SH-SY5Y (cell line): ENCODE data around the gene PLET1.

Experiments used
- GATA2 ChIP-seq: IDR thresholded peaks from 2 replicates; pipeline ENCODE4 v1.6.1; 2011; ENCODE audit warnings: mild to moderate bottlenecking, low read depth, low read length
- GATA3 ChIP-seq: IDR thresholded peaks from 2 replicates; pipeline ENCODE4 v1.6.1; 2011; ENCODE audit warnings: low read depth, mild to moderate bottlenecking, low read length, moderate library complexity

The PLET1 gene

DNA sequence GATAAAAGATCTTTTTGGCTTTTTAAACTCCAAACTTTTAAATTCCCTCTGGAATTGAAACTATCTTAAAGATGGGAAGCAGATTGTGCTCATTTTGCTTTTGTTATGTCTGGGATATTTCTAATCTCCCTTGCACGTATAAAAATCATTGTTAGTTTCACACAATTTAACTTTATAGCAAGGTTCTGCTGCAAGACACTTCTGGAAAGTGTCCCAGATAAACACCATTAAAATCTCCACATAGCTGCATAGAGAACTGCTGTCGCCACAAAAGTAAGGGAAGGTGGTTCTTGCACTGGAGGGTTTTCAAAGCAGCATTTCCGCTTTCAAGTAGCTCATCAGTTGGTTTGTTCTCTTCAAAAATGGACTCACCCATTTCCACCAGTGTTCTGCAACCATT, 22.6 kb downstream of the PLET1 start:
- TF ChIP-seq GATA2 = no peak
- no peak for TF ChIP-seq GATA3

DNA sequence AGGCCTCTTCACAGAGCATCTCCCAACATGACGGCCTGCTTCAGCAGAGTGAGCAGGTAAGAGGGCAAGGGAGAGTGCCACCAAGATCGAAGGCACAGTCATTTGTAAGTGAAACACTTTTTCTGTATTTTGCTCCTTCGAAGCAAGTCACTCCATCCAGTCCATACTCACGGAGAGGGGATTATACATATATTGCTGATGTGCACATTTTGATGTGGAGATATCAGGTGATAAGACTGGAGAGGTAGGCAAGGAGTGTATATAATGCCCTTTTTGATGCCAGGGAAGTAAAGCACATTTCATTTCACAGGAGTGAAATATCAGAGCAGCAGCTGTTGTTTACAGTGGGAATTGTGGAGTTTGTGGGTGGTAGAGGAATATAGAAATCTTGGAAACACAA, 23.2 kb downstream of the PLET1 start:
- TF ChIP-seq GATA2 (no peak), GATA3 (no peak)

DNA sequence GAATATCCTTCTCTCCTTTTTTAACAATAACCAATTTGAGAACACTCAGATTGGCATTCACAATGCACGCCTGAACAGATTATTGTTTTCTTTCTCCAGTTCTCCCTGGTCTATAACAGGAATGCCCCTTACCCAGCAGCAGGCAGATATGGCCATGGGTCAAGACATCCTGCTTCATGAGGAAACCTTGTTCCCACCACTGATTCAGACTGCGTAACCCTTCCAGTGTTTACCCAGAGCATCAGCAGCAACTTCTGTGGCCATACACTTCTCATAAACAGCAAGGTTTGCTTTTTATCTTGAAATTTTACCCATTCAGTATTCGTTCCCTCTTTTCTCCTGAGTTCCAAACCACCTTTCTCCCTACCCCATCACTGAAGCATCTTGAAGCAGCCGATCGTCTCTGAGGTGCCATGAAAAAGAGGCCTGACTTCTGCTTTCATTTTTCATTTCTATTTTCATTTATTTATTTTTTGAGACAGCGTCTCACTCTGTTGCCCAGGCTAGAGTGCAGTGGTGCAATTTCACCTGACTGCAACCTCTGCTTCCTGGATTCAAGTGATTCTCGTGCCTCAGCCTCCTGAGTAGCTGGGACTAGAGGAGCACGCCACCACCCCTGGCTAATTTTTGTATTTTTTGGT, 24.8 kb downstream of the PLET1 start:
- no peak for TF ChIP-seq GATA2
- TF ChIP-seq GATA3 = no peak

DNA sequence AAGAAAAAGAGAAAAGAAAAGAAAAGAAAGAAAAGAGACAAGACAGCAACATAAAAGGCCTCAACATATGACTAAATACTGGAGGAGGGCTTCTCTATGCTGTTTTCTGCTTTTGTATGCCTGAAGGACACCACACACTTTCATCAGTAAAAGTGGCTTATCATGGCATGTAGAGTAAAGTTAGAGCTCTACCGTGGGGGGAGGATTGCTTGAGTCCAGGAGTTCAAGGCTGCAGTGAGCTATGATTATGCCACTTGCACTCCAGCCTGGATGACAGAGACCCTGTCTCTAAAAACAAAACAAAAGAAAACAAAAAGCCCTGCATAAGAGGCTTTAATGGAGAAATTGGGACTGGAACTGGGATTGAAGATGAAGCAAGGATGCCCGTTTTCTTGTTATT, 28.7 kb downstream of the PLET1 start:
- no peak for TF ChIP-seq GATA2
- no peak for TF ChIP-seq GATA3

DNA sequence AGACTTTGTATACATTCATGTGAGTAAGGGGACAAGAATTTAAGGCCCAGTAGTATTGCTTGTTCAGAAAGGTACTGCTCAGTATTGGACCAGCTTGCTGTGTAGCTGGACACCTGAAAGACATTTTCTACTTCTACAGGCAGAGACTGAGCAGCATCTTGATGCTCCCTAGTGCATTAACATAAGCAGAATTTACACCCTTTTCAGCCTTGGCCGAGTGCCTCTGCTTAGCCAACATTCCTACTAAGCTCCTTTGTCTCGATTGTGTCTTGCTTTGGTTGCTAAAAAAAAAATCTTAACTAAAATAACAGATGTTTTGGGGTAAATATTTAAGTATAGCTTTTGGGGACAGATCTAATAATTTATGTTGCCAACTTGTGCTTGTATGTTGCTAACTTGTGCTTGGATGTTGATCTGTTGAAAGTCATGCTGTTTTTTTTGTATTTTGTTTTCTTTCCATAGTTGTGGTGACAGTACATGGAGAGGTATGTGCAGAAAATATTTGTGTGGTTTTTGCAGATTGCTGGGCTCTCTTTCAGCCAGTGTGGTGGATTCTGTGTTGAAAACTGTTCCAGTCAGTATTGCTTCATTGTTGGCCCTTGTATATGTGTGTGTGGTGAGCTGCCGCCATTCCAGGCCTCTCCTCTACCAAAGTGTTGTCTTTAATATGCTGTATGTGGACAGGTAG, 30.8 kb downstream of the PLET1 start:
- TF ChIP-seq GATA2 (no peak), GATA3 (no peak)

DNA sequence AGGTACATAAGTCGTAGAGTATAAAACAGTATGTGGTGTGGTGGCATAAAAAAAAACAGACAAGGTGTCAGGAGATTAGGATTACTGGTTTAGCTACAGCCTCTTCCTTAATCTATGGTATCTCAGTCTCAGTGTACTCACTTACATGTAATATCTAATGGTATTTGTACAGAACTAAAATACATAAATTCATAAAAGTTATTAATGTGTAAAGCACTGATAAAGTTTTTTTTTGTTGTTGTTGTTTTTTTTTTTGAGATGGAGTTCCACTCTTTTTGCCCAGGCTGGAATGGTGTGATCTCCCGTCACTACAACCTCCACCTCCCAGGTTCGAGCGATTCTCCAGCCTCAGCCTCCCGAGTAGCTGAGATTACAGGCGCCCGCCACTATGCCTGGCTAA, 31.5 kb downstream of the PLET1 start:
- TF ChIP-seq GATA2 (no peak), GATA3 (no peak)

DNA sequence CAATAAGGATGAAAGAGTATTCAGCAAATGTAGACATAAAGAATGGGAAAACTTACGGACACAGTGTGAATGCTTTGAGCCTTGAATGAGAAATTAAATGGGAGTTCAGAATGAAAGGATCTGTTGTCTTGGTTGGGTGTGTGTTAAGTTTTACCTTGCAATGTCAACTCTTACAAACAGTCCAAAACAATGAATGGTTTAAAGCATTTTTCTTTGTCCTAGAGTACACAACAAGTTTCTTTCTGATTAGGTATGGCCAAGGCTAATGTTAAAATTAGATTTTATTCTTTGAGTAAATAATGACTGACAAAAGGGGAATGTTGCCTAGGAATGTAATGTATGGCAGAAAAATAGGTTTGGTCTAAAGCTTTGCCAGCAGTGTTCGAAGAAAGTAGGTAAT, 32.0 kb downstream of the PLET1 start:
- no peak for TF ChIP-seq GATA2
- TF ChIP-seq GATA3 = no peak

DNA sequence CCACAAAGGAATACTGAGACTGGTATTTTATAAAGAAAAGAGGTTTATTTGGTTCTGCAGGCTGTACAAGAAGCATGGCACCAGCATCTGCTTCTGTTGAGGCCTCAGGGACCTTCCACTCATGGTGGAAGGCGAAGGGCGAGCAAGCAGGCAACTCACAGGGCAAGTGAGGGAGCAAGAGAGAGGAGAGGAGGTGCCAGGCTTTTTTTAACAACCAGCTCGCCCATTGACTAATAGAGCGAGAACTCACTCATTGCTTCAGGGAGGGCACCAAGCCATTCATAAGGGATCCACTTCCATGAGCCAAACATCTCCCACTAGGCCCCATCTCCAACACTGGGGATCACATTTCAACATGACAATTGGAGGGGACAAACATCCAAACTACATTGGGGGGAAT, 33.2 kb downstream of the PLET1 start:
- TF ChIP-seq GATA3 (no peak), GATA2 (no peak)

DNA sequence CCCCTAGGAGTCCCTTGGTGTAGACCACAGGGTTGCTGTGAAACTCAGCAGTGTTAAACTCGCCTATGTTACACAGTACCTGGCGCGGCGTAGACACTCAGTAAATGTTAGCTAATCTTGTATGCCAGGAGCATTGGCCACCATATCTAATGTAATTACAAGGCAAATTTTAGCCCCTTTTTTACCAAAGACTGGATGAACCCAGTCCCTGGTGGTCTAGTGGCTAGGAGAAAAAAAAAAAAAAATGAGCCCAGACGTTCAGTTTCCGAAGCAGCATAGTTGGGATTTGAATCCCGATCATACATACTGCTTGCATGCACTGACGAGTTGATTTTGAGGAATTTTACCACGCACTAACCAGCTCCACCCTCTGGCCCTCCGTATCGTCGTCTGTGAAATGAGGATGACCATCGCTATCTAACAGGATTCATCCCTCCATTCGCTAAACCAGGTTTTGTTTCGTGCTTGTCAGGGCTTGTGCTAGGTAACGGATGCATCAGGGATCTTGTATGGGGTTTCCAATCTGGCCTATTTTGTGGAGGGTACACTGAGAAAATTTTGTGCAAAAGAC, 33.7 kb downstream of the PLET1 start:
- TF ChIP-seq GATA3 = no peak
- TF ChIP-seq GATA2 = no peak

DNA sequence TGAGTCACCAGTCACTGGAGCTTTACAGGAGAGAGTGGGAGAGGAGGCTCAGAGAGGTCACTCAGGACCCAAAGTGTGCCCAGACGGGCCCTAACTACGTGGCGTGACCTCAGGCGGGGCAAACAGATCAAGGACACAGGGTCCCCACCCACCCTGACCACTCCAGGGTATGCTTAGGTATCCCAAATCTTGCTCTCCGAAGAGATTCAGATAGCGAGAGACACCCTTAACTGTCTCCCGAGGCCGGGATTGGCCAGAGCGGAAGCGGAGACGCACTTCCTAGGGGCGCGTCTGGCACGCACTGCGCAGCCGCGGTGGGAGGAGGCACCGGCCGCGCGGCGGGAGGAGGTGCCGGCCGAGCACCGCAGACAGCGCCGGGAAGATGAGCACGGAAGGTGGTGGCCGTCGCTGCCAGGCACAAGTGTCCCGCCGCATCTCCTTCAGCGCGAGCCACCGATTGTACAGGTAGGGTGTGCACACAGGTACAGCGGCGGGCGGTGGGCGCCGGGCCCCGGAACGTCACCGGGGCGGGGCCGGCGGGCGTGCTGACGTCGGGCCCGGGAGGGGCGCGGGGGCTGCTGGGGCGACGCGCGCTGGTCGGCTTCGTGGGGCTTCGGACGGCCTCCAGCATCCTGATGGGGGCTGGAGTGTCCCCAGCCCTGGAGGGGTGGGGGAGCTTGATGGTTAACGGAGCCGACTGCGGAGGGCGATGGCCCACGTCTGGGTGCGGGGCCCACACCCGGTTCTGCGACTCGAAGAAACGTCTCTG, 34.4 kb downstream of the PLET1 start, which contains the start of gene PTS:
Gene PTS (plus strand): TSS at position 367 of the 769 bp plus-strand sequence. CDS start 16 bp downstream, at position 383.
- TF ChIP-seq GATA2 = no peak
- TF ChIP-seq GATA3 = no peak

DNA sequence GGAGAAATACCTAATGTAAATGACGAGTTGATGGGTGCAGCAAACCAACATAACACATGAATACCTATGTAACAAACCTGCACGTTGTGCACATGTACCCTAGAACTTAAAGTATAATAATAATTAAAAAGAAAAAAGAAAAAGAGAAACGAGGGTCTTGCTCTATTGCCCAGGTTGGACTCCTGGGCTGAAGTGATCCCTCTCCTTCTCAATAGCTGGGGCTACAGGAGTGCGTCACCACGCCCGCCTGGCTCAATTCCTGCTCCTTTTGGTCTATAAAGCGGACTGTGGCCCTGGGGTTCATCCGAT, 35.0 kb downstream of the PLET1 start:
- TF ChIP-seq GATA2 (no peak), GATA3 (no peak)

DNA sequence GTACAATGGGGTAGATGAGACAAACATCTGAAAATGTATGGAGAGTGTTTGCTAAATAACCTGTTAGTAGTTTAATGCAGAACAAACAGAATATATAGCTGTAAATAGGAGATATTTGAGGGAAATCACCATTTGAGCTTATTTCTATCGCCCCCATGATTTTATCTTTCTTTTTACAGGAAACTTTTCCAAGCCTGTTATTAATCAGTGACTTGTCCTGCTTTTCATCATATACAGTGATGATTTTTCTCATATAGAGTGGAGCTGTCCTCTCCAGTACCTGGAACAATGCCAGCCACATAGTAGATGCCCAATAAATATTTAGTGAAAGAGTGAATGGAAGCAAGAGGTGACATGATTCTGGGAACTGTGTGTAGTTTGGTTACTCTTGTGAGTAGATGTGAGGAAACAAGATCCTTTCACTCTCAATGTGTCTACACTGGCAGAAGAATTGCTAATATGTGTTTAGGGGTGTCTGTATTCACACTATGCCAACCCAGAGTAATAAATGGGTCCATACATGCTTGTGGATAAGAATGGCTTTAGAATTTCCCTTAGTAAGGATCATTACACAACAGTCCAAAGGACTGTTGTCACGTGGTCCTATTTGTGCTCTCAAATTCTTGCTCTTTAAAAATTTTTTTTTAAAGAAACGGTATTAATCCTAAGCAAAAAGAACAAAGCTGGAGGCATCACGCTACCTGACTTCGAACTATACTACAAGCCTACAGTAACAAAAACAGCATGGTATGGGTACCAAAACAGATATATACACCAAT, 36.7 kb downstream of the PLET1 start:
- TF ChIP-seq GATA3 = peak; percentile 91
- TF ChIP-seq GATA2 = no peak

DNA sequence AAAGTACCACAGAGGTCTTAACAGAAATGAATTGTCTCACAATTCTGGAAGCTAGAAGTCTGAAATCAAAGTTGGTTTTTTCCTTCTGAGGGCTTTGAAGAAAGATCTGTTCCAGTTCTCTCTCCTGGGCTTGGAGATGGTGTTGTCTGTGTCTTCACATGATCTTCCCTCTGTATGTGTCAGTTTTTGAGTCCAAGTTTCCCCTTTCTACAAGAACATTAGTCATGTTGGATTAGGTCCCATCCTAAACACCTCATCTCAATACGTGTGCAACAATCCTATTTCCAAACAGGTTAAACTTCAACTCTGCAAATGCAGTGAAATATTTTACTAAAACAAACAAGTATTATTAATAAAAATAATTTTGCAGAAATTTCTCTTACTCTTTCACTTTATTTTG, 37.5 kb downstream of the PLET1 start:
- TF ChIP-seq GATA2 (no peak), GATA3 (no peak)

DNA sequence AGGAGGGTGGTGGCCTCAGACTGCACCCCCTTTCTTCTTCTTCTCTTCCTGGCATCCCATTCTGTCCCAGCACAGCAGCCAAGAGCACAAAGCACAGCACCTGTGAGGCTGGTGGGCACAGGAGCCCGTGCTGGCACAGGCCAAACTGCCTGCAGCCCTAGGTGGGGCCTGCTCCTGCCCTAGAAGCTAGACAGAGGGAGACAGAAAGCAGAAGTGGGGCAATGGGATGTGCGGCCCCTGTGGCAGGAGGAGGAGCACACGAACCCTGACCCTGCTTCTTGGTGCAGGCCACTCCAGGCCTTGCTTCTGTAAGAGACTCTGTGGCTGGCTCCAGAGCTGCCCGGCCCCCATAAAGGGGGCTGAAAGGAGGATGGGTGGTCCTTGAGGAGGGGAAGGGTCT, 38.4 kb downstream of the PLET1 start:
- no peak for TF ChIP-seq GATA3
- no peak for TF ChIP-seq GATA2

DNA sequence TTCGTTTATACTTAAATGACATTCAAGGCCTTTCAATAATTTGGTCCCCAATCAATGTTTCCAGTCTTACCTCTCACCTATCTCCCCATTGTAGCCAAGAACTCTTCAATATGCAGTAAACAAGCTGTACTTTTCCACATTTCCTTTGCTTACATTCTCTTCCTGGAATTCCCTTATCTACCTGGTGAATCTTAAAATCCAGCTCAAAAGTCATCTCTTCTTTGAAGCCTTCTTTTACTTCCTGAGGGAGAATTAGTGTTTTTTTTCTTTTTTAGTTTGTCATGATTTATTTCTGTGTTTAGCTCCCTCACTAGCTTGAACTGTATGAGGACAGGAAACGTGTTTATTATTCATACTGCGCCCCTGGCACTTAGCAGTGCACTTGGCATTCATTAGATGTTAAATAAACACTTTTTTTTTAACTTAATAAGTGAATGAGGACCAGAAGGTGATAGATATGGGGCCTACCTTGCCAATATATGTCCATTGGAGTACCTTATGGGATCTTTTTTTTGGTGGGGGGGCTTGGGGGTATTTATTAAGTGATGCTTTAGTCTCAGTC, 39.3 kb downstream of the PLET1 start:
- TF ChIP-seq GATA3 (0 out of 2 replicates have a peak, but pooled peaks have one; percentile 16), GATA2 (no peak)
